HEK293 (cell line): Measurements from ENCODE around the gene CERS4.

Experiments
- CTCF ChIA-PET: fragments of 350-600 bp; formaldehyde crosslinking; extraction: SDS; loops from one replicate; lab custom pipeline; 2021; ENCODE audit warnings: antibody characterized with exemption; lab: Yijun Ruan, JAX
- POLR2A ChIA-PET: fragments of 300-600 bp; formaldehyde crosslinking; extraction: SDS; loops from one replicate; lab custom pipeline; 2020; ENCODE audit warnings: antibody characterized with exemption, inconsistent platforms; lab: Yijun Ruan, JAX
- H3K27ac ChIP-seq: fragments of 200-500 bp; sonication (Bioruptor generic); 2 replicates; pipeline ENCODE4 v1.5.1; 2014; ENCODE audit warnings: low read depth, low read length, control low read depth, inconsistent platforms; ENCODE audit errors: extremely low read depth
- H3K36me3 ChIP-seq, 2 experiments: fragments of 200-500 bp in 1 of 2; sonication (Bioruptor generic) in 1 of 2; 1 replicate in 1 of 2; 2 replicates in 1 of 2; pipeline ENCODE4 v1.5.1; 2014 to 2017; ENCODE audit warnings: inconsistent platforms in 2 of 2, low read length in 2 of 2; ENCODE audit not compliant: control insufficient read depth in 2 of 2, insufficient read depth in 1 of 2
- H3K4me1 ChIP-seq: fragments of 200-500 bp; sonication (Bioruptor generic); 2 replicates; pipeline ENCODE4 v1.5.1; 2014; ENCODE audit warnings: mild to moderate bottlenecking, low read length, inconsistent platforms; ENCODE audit not compliant: control insufficient read depth, insufficient read depth
- H3K4me3 ChIP-seq: 2 replicates; pipeline ENCODE4 v1.5.1; 2011; ENCODE audit warnings: low read depth, mild to moderate bottlenecking, control low read depth, low read length, moderate library complexity
- H3K9me3 ChIP-seq: fragments of 200-500 bp; sonication (Bioruptor generic); 2 replicates; pipeline ENCODE4 v1.5.1; 2014; ENCODE audit warnings: low read depth, low read length, inconsistent platforms; ENCODE audit not compliant: control insufficient read depth, insufficient read depth
- GFI1B ChIP-seq: fragments of 450-650 bp; formaldehyde crosslinking; IDR thresholded peaks from 2 replicates; pipeline ENCODE4 v1.5.1; 2016; ENCODE audit warnings: missing biosample characterization, missing genetic modification characterization
- IKZF3 ChIP-seq: fragments of 450-650 bp; IDR thresholded peaks from 2 replicates; pipeline ENCODE4 v1.5.0; 2018; ENCODE audit warnings: missing biosample characterization, mild to moderate bottlenecking, missing genetic modification characterization, moderate library complexity
- KLF1 ChIP-seq: fragments of 450-650 bp; formaldehyde crosslinking; IDR thresholded peaks from 2 replicates; pipeline ENCODE4 v1.5.1; 2016; ENCODE audit warnings: missing biosample characterization, missing genetic modification characterization
- MZF1 ChIP-seq: fragments of 450-650 bp; formaldehyde crosslinking; IDR thresholded peaks from 2 replicates; pipeline ENCODE4 v1.5.1; 2017; ENCODE audit warnings: missing biosample characterization, missing genetic modification characterization, borderline replicate concordance
- SALL2 ChIP-seq: fragments of 450-650 bp; formaldehyde crosslinking; IDR thresholded peaks from 2 replicates; pipeline ENCODE4 v1.5.0; 2017; ENCODE audit warnings: missing biosample characterization, mild to moderate bottlenecking, missing genetic modification characterization, borderline replicate concordance
- ZBTB10 ChIP-seq: fragments of 450-650 bp; formaldehyde crosslinking; IDR thresholded peaks from 2 replicates; pipeline ENCODE4 v1.5.1; 2016; ENCODE audit warnings: missing biosample characterization, missing genetic modification characterization
- ZBTB49 ChIP-seq: fragments of 450-650 bp; formaldehyde crosslinking; IDR thresholded peaks from 2 replicates; pipeline ENCODE4 v1.5.1; 2016; ENCODE audit warnings: missing biosample characterization, missing genetic modification characterization, low read depth
- ZFP69B ChIP-seq: fragments of 450-650 bp; formaldehyde crosslinking; IDR thresholded peaks from 2 replicates; pipeline ENCODE4 v1.5.1; 2016; ENCODE audit warnings: missing biosample characterization, missing genetic modification characterization
- ZNF121 ChIP-seq: fragments of 450-650 bp; formaldehyde crosslinking; IDR thresholded peaks from 2 replicates; pipeline ENCODE4 v1.5.1; 2016; ENCODE audit warnings: missing biosample characterization, missing genetic modification characterization
- ZNF133 ChIP-seq: fragments of 450-650 bp; formaldehyde crosslinking; IDR thresholded peaks from 2 replicates; pipeline ENCODE4 v1.5.1; 2016; ENCODE audit warnings: missing biosample characterization, missing genetic modification characterization
- ZNF274 ChIP-seq, 2 experiments: fragments of 200-500 bp in 1 of 2; fragments of 450-650 bp in 1 of 2; sonication (Bioruptor generic) in 1 of 2; formaldehyde crosslinking in 1 of 2; IDR thresholded peaks; 2 replicates each; pipeline versions ENCODE4 v1.5.1 to v1.6.1; 2014 to 2016; ENCODE audit warnings: borderline replicate concordance in 1 of 2, inconsistent platforms in 1 of 2, low read length in 1 of 2, missing biosample characterization in 1 of 2, missing genetic modification characterization in 1 of 2
- ZNF366 ChIP-seq: fragments of 450-650 bp; formaldehyde crosslinking; conservative IDR thresholded peaks from 2 replicates; pipeline ENCODE4 v1.5.1; 2016; ENCODE audit warnings: missing biosample characterization, missing genetic modification characterization
- ZNF398 ChIP-seq: fragments of 450-650 bp; formaldehyde crosslinking; IDR thresholded peaks from 2 replicates; pipeline ENCODE4 v1.5.1; 2017; ENCODE audit warnings: missing biosample characterization, missing genetic modification characterization
- ZNF624 ChIP-seq: fragments of 450-650 bp; formaldehyde crosslinking; IDR thresholded peaks from 2 replicates; pipeline ENCODE4 v1.5.1; 2017; ENCODE audit warnings: missing biosample characterization, missing genetic modification characterization
- ZSCAN5A ChIP-seq: fragments of 450-650 bp; formaldehyde crosslinking; IDR thresholded peaks from 2 replicates; pipeline ENCODE4 v1.5.1; 2016; ENCODE audit warnings: missing biosample characterization, missing genetic modification characterization
- TF ChIP-seq, protein P1 (sequence below): fragments of 450-650 bp; formaldehyde crosslinking; IDR thresholded peaks from 2 replicates; pipeline ENCODE4 v1.5.1; 2016; ENCODE audit warnings: missing biosample characterization, missing genetic modification characterization

Gene CERS4

GRCh38 chr19:8167985-8168384 is 41.2 kb upstream of the CERS4 start:
- Histone ChIP-seq H3K4me3 (no peak overlapping the region), H3K36me3 (no peaks in the 10 kb centered on the region), H3K27ac (no peak overlapping the region), H3K4me1 (no peaks in the 10 kb centered on the region), H3K9me3 (no peaks in the 10 kb centered on the region)
- CTCF ChIA-PET, result interaction anchor here (1.0 kb wide), 1 partner anchor 85 kb away, joined by 7 read pairs; no protein-coding TSS in a partner anchor
- POLR2A ChIA-PET, result no interaction called here
- TF ChIP-seq ZNF624, result no peak
- TF ChIP-seq, protein P1, sequence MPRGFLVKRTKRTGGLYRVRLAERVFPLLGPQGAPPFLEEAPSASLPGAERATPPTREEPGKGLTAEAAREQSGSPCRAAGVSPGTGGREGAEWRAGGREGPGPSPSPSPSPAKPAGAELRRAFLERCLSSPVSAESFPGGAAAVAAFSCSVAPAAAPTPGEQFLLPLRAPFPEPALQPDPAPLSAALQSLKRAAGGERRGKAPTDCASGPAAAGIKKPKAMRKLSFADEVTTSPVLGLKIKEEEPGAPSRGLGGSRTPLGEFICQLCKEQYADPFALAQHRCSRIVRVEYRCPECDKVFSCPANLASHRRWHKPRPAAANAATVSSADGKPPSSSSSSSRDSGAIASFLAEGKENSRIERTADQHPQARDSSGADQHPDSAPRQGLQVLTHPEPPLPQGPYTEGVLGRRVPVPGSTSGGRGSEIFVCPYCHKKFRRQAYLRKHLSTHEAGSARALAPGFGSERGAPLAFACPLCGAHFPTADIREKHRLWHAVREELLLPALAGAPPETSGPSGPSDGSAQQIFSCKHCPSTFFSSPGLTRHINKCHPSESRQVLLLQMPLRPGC (tag by site-specific recombination), result no peak
- TF ChIP-seq ZNF274 (IDR thresholded peaks at IDR 0.05; ENCODE audit: low read length), result no peak
- TF ChIP-seq ZNF274 (tag by site-specific recombination; IDR thresholded peaks at IDR 0.05; ENCODE audit: borderline replicate concordance), result no peak
- TF ChIP-seq IKZF3, result no peak
- no peak for TF ChIP-seq KLF1
- no peak for TF ChIP-seq SALL2 (tag by site-specific recombination)
- no peak for TF ChIP-seq ZSCAN5A (tag by site-specific recombination)
- no peak for TF ChIP-seq MZF1 (tag by site-specific recombination)
- TF ChIP-seq ZBTB49 (tag by site-specific recombination), result no peak
- no peak for TF ChIP-seq GFI1B

GRCh38 chr19:8168537-8168936 is 40.6 kb upstream of the CERS4 start:
- H3K36me3 ChIP-seq, result no peaks in the 10 kb centered on the region
- no peak for TF ChIP-seq ZNF133 (tag by site-specific recombination)
- TF ChIP-seq ZBTB10 (tag by site-specific recombination), result no peak
- TF ChIP-seq ZNF366, result no peak
- TF ChIP-seq ZNF398 (tag by site-specific recombination), result no peak
- TF ChIP-seq ZNF121 (tag by site-specific recombination), result peak; percentile 59; the same call in 1 of the 2 replicates
- TF ChIP-seq ZFP69B, result no peak
- TF ChIP-seq, all 188 proteins: peak for 1
- H3K4me3 ChIP-seq, result no peak overlapping the region
- ChIA-PET CTCF (no interaction called here), POLR2A (interaction anchor here (0.6 kb wide), 1 partner anchor 116 kb away, joined by 3 read pairs; no protein-coding TSS in a partner anchor)
- no peaks in the 10 kb centered on the region for H3K9me3 ChIP-seq
- H3K4me1 ChIP-seq, result no peaks in the 10 kb centered on the region
- H3K27ac ChIP-seq, result no peak overlapping the region
